Esophagus squamous epithelium (tissue), 5 donors: ENCODE results near the gene MCIDAS. TPM values are rescaled to one million over a fixed set of nuclear protein-coding genes. Genes with fewer than 3 reads are reported as not detected.

ENCODE experiments used
- DNase-seq: peaks from one replicate; lab custom pipeline; 2025; lab: John Stamatoyannopoulos, UW
- H3K27ac ChIP-seq, 4 donors: fragments of 200-600 bp; sonication (generic); one replicate each; pipeline ENCODE4 v1.5.1; 2016 to 2019; ENCODE audit warnings: mild to moderate bottlenecking in 1 of 4
- H3K27me3 ChIP-seq, 4 donors: fragments of 200-600 bp; sonication (generic); 1 replicate in 3 of 4; 2 replicates in 1 of 4; pipeline versions ENCODE4 v1.5.1 to v1.6.0; 2017 to 2021; ENCODE audit warnings: antibody characterized with exemption in 1 of 4
- H3K36me3 ChIP-seq, 3 donors: fragments of 200-600 bp; sonication (generic); one replicate each; pipeline ENCODE4 v1.5.1; 2016 to 2019
- H3K4me1 ChIP-seq, 3 donors: fragments of 200-600 bp; sonication (generic); one replicate each; pipeline ENCODE4 v1.5.1; 2017 to 2019
- H3K4me3 ChIP-seq, 4 donors: fragments of 200-600 bp; sonication (generic); 1 replicate in 3 of 4; 2 replicates in 1 of 4; pipeline ENCODE4 v1.5.1; 2016 to 2019; ENCODE audit warnings: mild to moderate bottlenecking in 2 of 4, moderate library complexity in 1 of 4
- H3K9me3 ChIP-seq, 3 donors: fragments of 200-600 bp; sonication (generic); one replicate each; pipeline ENCODE4 v1.5.1; 2016 to 2019
- CTCF ChIP-seq, 6 experiments: fragments of 450-650 bp in 4 of 6; fragments of 200-600 bp in 2 of 6; sonication (generic) in 2 of 6; IDR thresholded peaks; one replicate each; pipeline ENCODE4 v1.5.1; 2016 to 2019; ENCODE audit warnings: antibody characterized with exemption in 6 of 6, mild to moderate bottlenecking in 4 of 6, moderate library complexity in 4 of 6
- POLR2A ChIP-seq, 4 donors: fragments of 450-650 bp; IDR thresholded peaks; one replicate each; pipeline ENCODE4 v1.6.1; 2017; ENCODE audit warnings: antibody characterized with exemption in 4 of 4, mild to moderate bottlenecking in 4 of 4, moderate library complexity in 3 of 4
- WGBS, 2 donors: methylation state at CpG; one replicate each; pipeline ENCODE4 v1.1.5; 2018; 5-methylcytosine and 5-hydroxymethylcytosine counted together
- intact Hi-C: fragments of 100-400 bp; cut with DNase I; formaldehyde crosslinking; loops from one replicate; pipeline ENCODE4 v1.15.0; 2022
- total RNA-seq, 4 donors: library from RNA; depleted of rRNA; stranded (reverse); fragments of >200 nt; gene quantifications; one replicate each; pipeline ENCODE4 v1.1.0, GENCODE V29; 2016
- donor health status: DM: yes; HTN: yes; CAD: no.

MCIDAS gene
- total RNA-seq, 4 donors from 2014 or later = not detected

- 46 to 65% methylated on average over 4 of the region's 4 CpGs for WGBS, 2 donors
These were observed 14.6 kb upstream of the MCIDAS start for GRCh38 chr5:55241746-55242145.

GRCh38 chr5:55236800-55237199 lies 9.7 kb upstream of the MCIDAS start:
- no peak overlapping the region for H3K27ac ChIP-seq
- TF ChIP-seq CTCF (IDR thresholded peaks at IDR 0.05) (no peak), POLR2A (IDR thresholded peaks at IDR 0.05) (no peak)
- peaks cover 18 to 31% (median 22%) of the 10 kb centered on the region in 3 donors for H3K4me1 ChIP-seq
- H3K36me3 ChIP-seq = no peaks in the 10 kb centered on the region
- intact Hi-C loops = loop anchor here (10.0 kb wide), 1 partner anchor 58 kb away; no protein-coding TSS in a partner anchor
- WGBS, 2 donors = 73 to 85% methylated on average over 3 to 10 of the region's 10 CpGs
- peaks cover 0 to 74% (median 7%) of the 10 kb centered on the region in 4 donors for H3K27me3 ChIP-seq
- no peak for DNase-seq
- H3K9me3 ChIP-seq = no peaks in the 10 kb centered on the region
- H3K4me3 ChIP-seq = no peak overlapping the region

More at GRCh38 chr5:55241746-55242145, 14.6 kb upstream of the MCIDAS start:
- H3K4me3 ChIP-seq = no peak overlapping the region
- no peaks in the 10 kb centered on the region for H3K36me3 ChIP-seq
- no peak for DNase-seq
- no peak overlapping the region for H3K27ac ChIP-seq
- intact Hi-C loops = no loop called here
- TF ChIP-seq POLR2A (IDR thresholded peaks at IDR 0.05) (no peak), CTCF (IDR thresholded peaks at IDR 0.05) (no peak)
- H3K9me3 ChIP-seq = no peaks in the 10 kb centered on the region
- peaks cover 0 to 24% (median 0%) of the 10 kb centered on the region in 4 donors for H3K27me3 ChIP-seq
- H3K4me1 ChIP-seq = no peaks in the 10 kb centered on the region

- TF ChIP-seq CTCF (IDR thresholded peaks at IDR 0.05) (no peak), POLR2A (IDR thresholded peaks at IDR 0.05) (no peak)
- intact Hi-C loops = loop anchor here (10.0 kb wide), 1 partner anchor 61 kb away; no protein-coding TSS in a partner anchor
- Histone ChIP-seq H3K4me1 (peaks cover 26 to 44% (median 35%) of the 10 kb centered on the region in 3 donors), H3K36me3 (no peaks in the 10 kb centered on the region), H3K9me3 (no peaks in the 10 kb centered on the region), H3K4me3 (peak overlapping the region; percentile 49 to 77 (median 64)), H3K27me3 (peaks cover 7 to 91% (median 16%) of the 10 kb centered on the region in 4 donors), H3K27ac (peak overlapping the region in 2 of 4 donors; percentile 4 to 21)
- DNase-seq = no peak
- WGBS, 2 donors = 1 to 4% methylated on average over 13 to 26 of the region's 31 CpGs
These were observed 7.1 kb upstream of the MCIDAS start for GRCh38 chr5:55234121-55234700.

- intact Hi-C loops = loop anchor here (10.0 kb wide), 1 partner anchor 62 kb away; no protein-coding TSS in a partner anchor
- WGBS, 2 donors = 1% methylated on average over 11 of the region's 106 CpGs; no CpG with 5 or more reads in 1 of the 2 donors
- peak in 1 of 6 experiments; percentile 15 for TF ChIP-seq CTCF (IDR thresholded peaks at IDR 0.05)
- TF ChIP-seq POLR2A (IDR thresholded peaks at IDR 0.05) = peak in 1 of 4 donors; percentile 37
- Histone ChIP-seq H3K9me3 (no peaks in the 10 kb centered on the region), H3K36me3 (no peaks in the 10 kb centered on the region), H3K4me1 (peaks cover 26 to 44% (median 35%) of the 10 kb centered on the region in 3 donors), H3K27me3 (peaks cover 7 to 99% (median 17%) of the 10 kb centered on the region in 4 donors), H3K4me3 (peak within 1 kb of the TSS; percentile 49 to 77 (median 64)), H3K27ac (peak within 1 kb of the TSS; percentile 40 to 69 (median 54))
- DNase-seq = no peak
These were observed 6.1 kb upstream of the MCIDAS start, which contains the start of gene CCNO for GRCh38 chr5:55232985-55233928. Gene CCNO (minus strand): TSS chr5:55233608. CDS start chr5:55233523, 85 bp downstream.
